Measurements from ENCODE around the gene SPDYE4.

DNA sequence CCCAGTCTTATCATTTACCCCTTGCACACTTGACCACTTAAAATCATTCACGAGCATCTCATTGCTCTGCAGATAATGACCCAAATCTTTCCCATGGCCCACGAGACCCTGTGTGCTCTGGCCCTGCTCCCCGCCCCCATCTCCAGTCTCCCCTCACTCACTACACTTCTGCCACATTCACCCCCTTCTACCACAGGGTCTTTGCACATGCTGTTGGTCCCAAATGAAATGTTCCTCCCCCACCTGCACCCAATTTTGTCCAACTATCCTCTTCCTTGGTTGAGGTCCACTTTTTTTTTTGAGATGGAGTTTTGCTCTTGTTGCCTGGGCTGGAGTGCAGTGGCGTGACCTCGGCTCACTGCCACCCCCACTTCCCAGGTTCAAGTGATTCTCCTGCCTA lies 52.9 kb downstream of the SPDYE4 start:
- TF ChIP-seq EZH2phosphoT487 (IDR thresholded peaks at IDR 0.05; ENCODE audit: borderline replicate concordance, low read length): no peak
- TF ChIP-seq, protein P1, sequence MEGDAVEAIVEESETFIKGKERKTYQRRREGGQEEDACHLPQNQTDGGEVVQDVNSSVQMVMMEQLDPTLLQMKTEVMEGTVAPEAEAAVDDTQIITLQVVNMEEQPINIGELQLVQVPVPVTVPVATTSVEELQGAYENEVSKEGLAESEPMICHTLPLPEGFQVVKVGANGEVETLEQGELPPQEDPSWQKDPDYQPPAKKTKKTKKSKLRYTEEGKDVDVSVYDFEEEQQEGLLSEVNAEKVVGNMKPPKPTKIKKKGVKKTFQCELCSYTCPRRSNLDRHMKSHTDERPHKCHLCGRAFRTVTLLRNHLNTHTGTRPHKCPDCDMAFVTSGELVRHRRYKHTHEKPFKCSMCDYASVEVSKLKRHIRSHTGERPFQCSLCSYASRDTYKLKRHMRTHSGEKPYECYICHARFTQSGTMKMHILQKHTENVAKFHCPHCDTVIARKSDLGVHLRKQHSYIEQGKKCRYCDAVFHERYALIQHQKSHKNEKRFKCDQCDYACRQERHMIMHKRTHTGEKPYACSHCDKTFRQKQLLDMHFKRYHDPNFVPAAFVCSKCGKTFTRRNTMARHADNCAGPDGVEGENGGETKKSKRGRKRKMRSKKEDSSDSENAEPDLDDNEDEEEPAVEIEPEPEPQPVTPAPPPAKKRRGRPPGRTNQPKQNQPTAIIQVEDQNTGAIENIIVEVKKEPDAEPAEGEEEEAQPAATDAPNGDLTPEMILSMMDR (IDR thresholded peaks at IDR 0.05; ENCODE audit: low read depth, low read length, poor library complexity, severe bottlenecking): no peak

Data from DOHH2 (cell line).